Esophagus squamous epithelium (tissue), 5 donors: ENCODE data around the gene HS1BP3. TPM values are rescaled to one million over a fixed set of nuclear protein-coding genes. Genes with fewer than 3 reads are reported as not detected.

Experiments used
- DNase-seq: peaks from one replicate; lab custom pipeline; 2025; lab: John Stamatoyannopoulos, UW
- H3K27ac ChIP-seq, 4 donors: fragments of 200-600 bp; sonication (generic); one replicate each; pipeline ENCODE4 v1.5.1; 2016 to 2019; ENCODE audit warnings: mild to moderate bottlenecking in 1 of 4
- H3K27me3 ChIP-seq, 4 donors: fragments of 200-600 bp; sonication (generic); 1 replicate in 3 of 4; 2 replicates in 1 of 4; pipeline versions ENCODE4 v1.5.1 to v1.6.0; 2017 to 2021; ENCODE audit warnings: antibody characterized with exemption in 1 of 4
- H3K36me3 ChIP-seq, 3 donors: fragments of 200-600 bp; sonication (generic); one replicate each; pipeline ENCODE4 v1.5.1; 2016 to 2019
- H3K4me1 ChIP-seq, 3 donors: fragments of 200-600 bp; sonication (generic); one replicate each; pipeline ENCODE4 v1.5.1; 2017 to 2019
- H3K4me3 ChIP-seq, 4 donors: fragments of 200-600 bp; sonication (generic); 1 replicate in 3 of 4; 2 replicates in 1 of 4; pipeline ENCODE4 v1.5.1; 2016 to 2019; ENCODE audit warnings: mild to moderate bottlenecking in 2 of 4, moderate library complexity in 1 of 4
- H3K9me3 ChIP-seq, 3 donors: fragments of 200-600 bp; sonication (generic); one replicate each; pipeline ENCODE4 v1.5.1; 2016 to 2019
- POLR2A ChIP-seq, 4 donors: fragments of 450-650 bp; IDR thresholded peaks; one replicate each; pipeline ENCODE4 v1.6.1; 2017; ENCODE audit warnings: antibody characterized with exemption in 4 of 4, mild to moderate bottlenecking in 4 of 4, moderate library complexity in 3 of 4
- WGBS, 2 donors: methylation state at CpG; one replicate each; pipeline ENCODE4 v1.1.5; 2018; 5-methylcytosine and 5-hydroxymethylcytosine counted together
- intact Hi-C: fragments of 100-400 bp; cut with DNase I; formaldehyde crosslinking; loops from one replicate; pipeline ENCODE4 v1.15.0; 2022
- total RNA-seq, 4 donors: library from RNA; depleted of rRNA; stranded (reverse); fragments of >200 nt; gene quantifications; one replicate each; pipeline ENCODE4 v1.1.0, GENCODE V29; 2016
- TF ChIP-seq, protein P1 (sequence below), 6 experiments: fragments of 450-650 bp in 4 of 6; fragments of 200-600 bp in 2 of 6; sonication (generic) in 2 of 6; IDR thresholded peaks; one replicate each; pipeline ENCODE4 v1.5.1; 2016 to 2019; ENCODE audit warnings: antibody characterized with exemption in 6 of 6, mild to moderate bottlenecking in 4 of 6, moderate library complexity in 4 of 6
- donor health status: DM: yes; HTN: yes; CAD: no.

Gene HS1BP3
- total RNA-seq, 4 donors from 2014 or later, result 7.9 to 22.1 (median 16.9) TPM

DNA sequence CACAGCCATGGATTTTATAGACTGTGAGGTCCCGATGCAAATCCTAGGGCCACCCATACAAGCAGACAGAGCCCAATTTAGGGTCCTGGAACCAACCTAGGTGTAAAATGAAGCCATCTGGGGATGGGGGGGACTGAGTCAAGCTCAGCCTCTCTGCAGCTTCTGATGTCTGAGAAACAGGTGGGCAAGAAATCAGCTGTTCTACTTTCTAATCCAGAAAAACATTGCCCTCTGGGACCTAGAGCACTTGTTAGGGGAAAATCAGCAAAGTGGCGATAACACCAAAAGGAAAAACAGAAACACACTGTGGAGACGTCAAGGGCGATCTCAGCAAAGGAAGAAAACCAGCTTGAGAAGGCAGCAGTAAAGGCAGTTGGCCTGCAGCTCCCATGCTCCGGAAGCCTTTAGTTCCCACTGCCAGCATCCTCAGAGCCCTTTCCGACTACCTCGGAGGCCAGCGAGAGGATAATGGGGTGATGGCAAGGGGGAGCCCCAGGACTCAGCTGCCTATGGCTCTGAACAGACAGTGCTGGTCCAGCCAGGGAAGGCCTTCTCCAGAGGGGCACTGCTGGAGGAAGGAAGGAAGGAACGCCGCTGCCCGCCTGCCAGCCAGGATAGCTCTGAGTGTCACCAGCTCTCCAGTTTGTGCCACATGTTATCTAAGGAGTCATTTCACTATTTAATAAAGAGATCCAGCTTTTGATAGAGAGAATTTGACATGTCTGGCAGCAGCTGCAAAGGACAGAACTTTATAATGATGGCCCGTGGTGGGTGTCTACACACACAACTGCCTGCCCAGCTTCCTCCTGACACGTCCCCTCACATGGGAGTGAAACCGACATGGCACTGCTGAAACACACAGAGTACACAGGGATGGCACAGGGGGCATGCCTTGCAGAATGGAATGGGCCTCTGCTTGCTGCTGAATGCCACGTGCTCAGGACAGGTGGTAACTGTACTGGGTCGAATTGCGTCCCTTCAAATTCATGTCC, 37.7 kb downstream of the HS1BP3 start:
- WGBS, 2 donors, result 72 to 83% methylated on average over 13 to 16 of the region's 17 CpGs
- no peaks in the 10 kb centered on the region for H3K27me3 ChIP-seq
- H3K27ac ChIP-seq, result peak overlapping the region in 3 of 4 donors; percentile 91 to 96 (median 93)
- intact Hi-C loops, result no loop called here
- no peaks in the 10 kb centered on the region for H3K36me3 ChIP-seq
- H3K4me1 ChIP-seq, result peaks cover 44 to 98% (median 89%) of the 10 kb centered on the region in 3 donors
- no peak for TF ChIP-seq POLR2A (IDR thresholded peaks at IDR 0.05)
- TF ChIP-seq, protein P1, sequence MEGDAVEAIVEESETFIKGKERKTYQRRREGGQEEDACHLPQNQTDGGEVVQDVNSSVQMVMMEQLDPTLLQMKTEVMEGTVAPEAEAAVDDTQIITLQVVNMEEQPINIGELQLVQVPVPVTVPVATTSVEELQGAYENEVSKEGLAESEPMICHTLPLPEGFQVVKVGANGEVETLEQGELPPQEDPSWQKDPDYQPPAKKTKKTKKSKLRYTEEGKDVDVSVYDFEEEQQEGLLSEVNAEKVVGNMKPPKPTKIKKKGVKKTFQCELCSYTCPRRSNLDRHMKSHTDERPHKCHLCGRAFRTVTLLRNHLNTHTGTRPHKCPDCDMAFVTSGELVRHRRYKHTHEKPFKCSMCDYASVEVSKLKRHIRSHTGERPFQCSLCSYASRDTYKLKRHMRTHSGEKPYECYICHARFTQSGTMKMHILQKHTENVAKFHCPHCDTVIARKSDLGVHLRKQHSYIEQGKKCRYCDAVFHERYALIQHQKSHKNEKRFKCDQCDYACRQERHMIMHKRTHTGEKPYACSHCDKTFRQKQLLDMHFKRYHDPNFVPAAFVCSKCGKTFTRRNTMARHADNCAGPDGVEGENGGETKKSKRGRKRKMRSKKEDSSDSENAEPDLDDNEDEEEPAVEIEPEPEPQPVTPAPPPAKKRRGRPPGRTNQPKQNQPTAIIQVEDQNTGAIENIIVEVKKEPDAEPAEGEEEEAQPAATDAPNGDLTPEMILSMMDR (IDR thresholded peaks at IDR 0.05), result no peak
- H3K4me3 ChIP-seq, result no peak overlapping the region
- DNase-seq, result no peak
- no peaks in the 10 kb centered on the region for H3K9me3 ChIP-seq

DNA sequence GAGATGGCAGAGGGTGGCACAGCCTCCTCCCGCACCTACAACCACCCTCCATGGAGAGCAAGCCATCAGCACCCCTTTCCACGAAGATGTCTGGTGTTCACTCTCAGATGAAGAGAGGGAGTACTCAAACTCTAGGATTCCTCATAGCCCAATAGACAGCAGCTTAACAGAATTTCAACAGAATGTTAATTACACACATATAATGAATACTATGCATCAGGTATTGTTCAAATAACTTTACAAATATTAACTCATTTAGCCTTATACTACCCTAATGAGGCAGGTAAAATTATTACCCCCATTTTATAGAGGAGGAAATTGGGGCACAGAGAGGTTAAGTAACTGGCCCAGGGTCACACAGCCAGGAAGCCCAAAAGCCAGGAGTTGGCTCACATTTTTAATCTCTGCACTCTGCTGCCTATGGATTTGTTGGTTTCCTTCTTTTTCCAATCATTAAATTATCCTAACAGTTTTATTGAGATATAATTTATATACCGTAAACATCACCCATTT, 39.0 kb downstream of the HS1BP3 start:
- peaks cover 31 to 85% (median 76%) of the 10 kb centered on the region in 3 donors for H3K4me1 ChIP-seq
- DNase-seq, result no peak
- TF ChIP-seq POLR2A (IDR thresholded peaks at IDR 0.05), result no peak
- TF ChIP-seq, protein P1 (IDR thresholded peaks at IDR 0.05), result no peak
- intact Hi-C loops, result no loop called here
- H3K9me3 ChIP-seq, result no peaks in the 10 kb centered on the region
- no peaks in the 10 kb centered on the region for H3K27me3 ChIP-seq
- 83 to 86% methylated on average over 2 to 3 of the region's 3 CpGs for WGBS, 2 donors
- H3K36me3 ChIP-seq, result no peaks in the 10 kb centered on the region
- H3K4me3 ChIP-seq, result no peak overlapping the region
- H3K27ac ChIP-seq, result peak overlapping the region; percentile 52 to 93 (median 89)

DNA sequence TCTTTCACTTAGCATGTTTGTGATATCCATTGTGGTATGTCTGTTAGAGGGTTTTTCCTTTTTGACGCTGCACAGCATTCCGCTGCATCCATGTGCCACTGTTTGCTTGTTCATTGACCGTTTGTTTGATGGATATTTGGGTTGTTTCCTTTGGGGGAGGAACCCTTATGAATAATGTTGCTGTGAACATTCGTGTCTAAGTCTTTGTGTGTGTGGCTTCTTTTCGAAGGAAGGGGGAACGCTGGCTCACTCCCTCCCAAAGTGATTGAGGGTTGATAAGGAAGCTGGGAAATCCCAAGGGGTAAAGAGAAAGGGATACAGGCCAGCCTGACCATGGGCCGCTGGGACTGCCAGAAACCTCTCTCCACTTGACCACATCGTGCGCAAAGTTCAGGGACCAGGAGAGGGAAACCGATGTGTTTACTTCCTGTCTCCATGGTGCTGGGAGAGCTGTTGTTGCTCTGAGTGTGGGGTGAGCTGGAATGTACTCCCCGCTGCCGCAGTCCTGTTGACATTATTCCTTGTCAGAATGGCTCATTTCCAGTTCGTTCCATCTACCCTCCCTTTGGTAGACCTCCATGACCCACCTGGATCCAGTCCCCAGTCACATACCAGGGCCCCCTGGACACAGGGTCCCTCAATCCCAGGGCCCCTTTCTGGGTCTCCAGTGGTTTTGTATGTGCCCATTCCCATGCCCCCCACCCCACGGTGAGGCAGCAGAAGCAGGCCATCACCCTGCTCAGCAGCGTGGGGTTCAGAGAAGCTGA, 39.6 kb downstream of the HS1BP3 start:
- H3K27me3 ChIP-seq, result no peaks in the 10 kb centered on the region
- H3K9me3 ChIP-seq, result no peaks in the 10 kb centered on the region
- no peak for DNase-seq
- no peak overlapping the region for H3K4me3 ChIP-seq
- TF ChIP-seq, protein P1 (IDR thresholded peaks at IDR 0.05), result no peak
- no peak for TF ChIP-seq POLR2A (IDR thresholded peaks at IDR 0.05)
- H3K27ac ChIP-seq, result peak overlapping the region; percentile 52 to 93 (median 89)
- H3K4me1 ChIP-seq, result peaks cover 26 to 82% (median 69%) of the 10 kb centered on the region in 3 donors
- intact Hi-C loops, result no loop called here
- WGBS, 2 donors, result 46 to 56% methylated on average over 11 to 14 of the region's 15 CpGs
- no peaks in the 10 kb centered on the region for H3K36me3 ChIP-seq

DNA sequence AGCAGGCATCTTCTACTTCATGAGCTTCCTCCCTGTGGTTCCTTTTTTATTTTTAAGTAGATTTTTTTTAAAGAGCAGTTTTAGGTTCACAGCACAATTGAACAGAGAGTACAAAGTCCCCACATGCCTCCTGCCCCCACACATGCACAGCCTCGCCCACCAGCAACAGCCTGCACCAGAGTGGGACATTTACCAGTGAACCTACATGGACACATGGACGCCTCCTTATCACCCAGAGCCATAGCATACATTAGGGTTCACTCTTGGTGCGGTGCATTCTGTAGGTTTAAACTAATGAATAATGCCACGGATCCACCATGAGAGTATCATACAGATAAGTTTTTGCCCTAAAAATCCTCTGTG, 40.9 kb downstream of the HS1BP3 start:
- H3K4me3 ChIP-seq, result no peak overlapping the region
- intact Hi-C loops, result no loop called here
- no peaks in the 10 kb centered on the region for H3K27me3 ChIP-seq
- WGBS, 2 donors, result 68 to 73% methylated on average over 4 of the region's 4 CpGs
- TF ChIP-seq, protein P1 (IDR thresholded peaks at IDR 0.05), result no peak
- no peak for TF ChIP-seq POLR2A (IDR thresholded peaks at IDR 0.05)
- peaks cover 28 to 80% (median 62%) of the 10 kb centered on the region in 3 donors for H3K4me1 ChIP-seq
- no peaks in the 10 kb centered on the region for H3K9me3 ChIP-seq
- no peak for DNase-seq
- no peaks in the 10 kb centered on the region for H3K36me3 ChIP-seq
- H3K27ac ChIP-seq, result peak overlapping the region in 2 of 4 donors; percentile 91 to 93
